ENCODE data around the gene PIK3R1.
A peak's percentile ranks its signal among the peaks of the same experiment; 100 is the strongest.

GRCh38 chr5:68252673-68253623, 37.4 kb downstream of the PIK3R1 start:
- TF ChIP-seq CREB1 (CRISPR knock-in tag; IDR thresholded peaks at IDR 0.05; ENCODE audit: low read depth) = no peak
- TF ChIP-seq, protein P1, sequence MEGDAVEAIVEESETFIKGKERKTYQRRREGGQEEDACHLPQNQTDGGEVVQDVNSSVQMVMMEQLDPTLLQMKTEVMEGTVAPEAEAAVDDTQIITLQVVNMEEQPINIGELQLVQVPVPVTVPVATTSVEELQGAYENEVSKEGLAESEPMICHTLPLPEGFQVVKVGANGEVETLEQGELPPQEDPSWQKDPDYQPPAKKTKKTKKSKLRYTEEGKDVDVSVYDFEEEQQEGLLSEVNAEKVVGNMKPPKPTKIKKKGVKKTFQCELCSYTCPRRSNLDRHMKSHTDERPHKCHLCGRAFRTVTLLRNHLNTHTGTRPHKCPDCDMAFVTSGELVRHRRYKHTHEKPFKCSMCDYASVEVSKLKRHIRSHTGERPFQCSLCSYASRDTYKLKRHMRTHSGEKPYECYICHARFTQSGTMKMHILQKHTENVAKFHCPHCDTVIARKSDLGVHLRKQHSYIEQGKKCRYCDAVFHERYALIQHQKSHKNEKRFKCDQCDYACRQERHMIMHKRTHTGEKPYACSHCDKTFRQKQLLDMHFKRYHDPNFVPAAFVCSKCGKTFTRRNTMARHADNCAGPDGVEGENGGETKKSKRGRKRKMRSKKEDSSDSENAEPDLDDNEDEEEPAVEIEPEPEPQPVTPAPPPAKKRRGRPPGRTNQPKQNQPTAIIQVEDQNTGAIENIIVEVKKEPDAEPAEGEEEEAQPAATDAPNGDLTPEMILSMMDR (conservative IDR thresholded peaks at IDR 0.05; ENCODE audit: low read depth in 2 of 2) = peak; percentile 80 to 93
- TF ChIP-seq EZH2phosphoT487 (IDR thresholded peaks at IDR 0.05; ENCODE audit: unreplicated experiment) = no peak
- TF ChIP-seq POLR2AphosphoS5 (IDR thresholded peaks at IDR 0.05; ENCODE audit: low read depth) = no peak
